KMS-11 (cell line): ENCODE measurements around the gene GRM8.

Experiments
- H2AFZ ChIP-seq: fragments of 200-600 bp; sonication (generic); 2 replicates; pipeline ENCODE4 v1.6.1; 2016; ENCODE audit warnings: antibody characterized with exemption, mixed run types, low read depth
- H3K27ac ChIP-seq: fragments of 200-600 bp; sonication (generic); 2 replicates; pipeline ENCODE4 v1.6.1; 2016; ENCODE audit warnings: mild to moderate bottlenecking, mixed run types
- H3K27me3 ChIP-seq: fragments of 200-600 bp; sonication (generic); 2 replicates; pipeline ENCODE4 v1.6.1; 2017; ENCODE audit warnings: mild to moderate bottlenecking, low read depth, mixed run types, moderate library complexity; ENCODE audit not compliant: insufficient read depth
- H3K36me3 ChIP-seq: fragments of 200-600 bp; sonication (generic); 2 replicates; pipeline ENCODE4 v1.6.1; 2017; ENCODE audit warnings: mild to moderate bottlenecking, mixed run types; ENCODE audit not compliant: insufficient read depth
- H3K4me1 ChIP-seq: fragments of 200-600 bp; sonication (generic); 2 replicates; pipeline ENCODE4 v1.6.1; 2016; ENCODE audit warnings: mild to moderate bottlenecking, low read depth, mixed run types; ENCODE audit not compliant: poor library complexity, severe bottlenecking
- H3K4me2 ChIP-seq: fragments of 200-600 bp; sonication (generic); 2 replicates; pipeline ENCODE4 v1.7.0; 2016; ENCODE audit warnings: mild to moderate bottlenecking, mixed run types
- H3K4me3 ChIP-seq: fragments of 200-600 bp; sonication (generic); IDR thresholded peaks from 2 replicates; pipeline ENCODE4 v1.6.1; 2017; ENCODE audit warnings: low read depth, low read length, mixed read lengths; ENCODE audit not compliant: insufficient read depth
- H3K79me2 ChIP-seq: fragments of 200-600 bp; sonication (generic); 2 replicates; pipeline ENCODE4 v1.6.1; 2016; ENCODE audit warnings: low read depth, mixed run types; ENCODE audit not compliant: insufficient read depth
- H3K9ac ChIP-seq: fragments of 200-600 bp; sonication (generic); 2 replicates; pipeline ENCODE4 v1.6.1; 2016; ENCODE audit warnings: mild to moderate bottlenecking, mixed run types
- H4K20me1 ChIP-seq: fragments of 200-600 bp; sonication (generic); 2 replicates; pipeline ENCODE4 v1.6.1; 2016; ENCODE audit warnings: mild to moderate bottlenecking, mixed run types; ENCODE audit not compliant: insufficient read depth
- CTCF ChIP-seq: fragments of 200-600 bp; sonication (generic); conservative IDR thresholded peaks from 2 replicates; pipeline ENCODE4 v1.6.1; 2017; ENCODE audit warnings: low read depth, mild to moderate bottlenecking, antibody characterized with exemption, low read length, moderate library complexity, mixed read lengths

The GRM8 gene

GRCh38 chr7:127091620-127092019 is 161.1 kb downstream of the GRM8 start:
- H3K4me2 ChIP-seq = no peak overlapping the region
- H3K9ac ChIP-seq = no peak overlapping the region
- H3K27ac ChIP-seq = no peak overlapping the region
- H2AFZ ChIP-seq = no peak overlapping the region
- no peak for TF ChIP-seq CTCF
- no peak overlapping the region for H3K4me3 ChIP-seq
- no peaks in the 10 kb centered on the region for H3K36me3 ChIP-seq
- no peaks in the 10 kb centered on the region for H3K79me2 ChIP-seq
- H3K27me3 ChIP-seq = no peaks in the 10 kb centered on the region
- no peaks in the 10 kb centered on the region for H3K4me1 ChIP-seq
- no peaks in the 10 kb centered on the region for H4K20me1 ChIP-seq

GRCh38 chr7:127089146-127089545 is 163.6 kb downstream of the GRM8 start:
- Histone ChIP-seq H3K27ac (no peak overlapping the region), H3K4me1 (no peaks in the 10 kb centered on the region), H3K4me3 (no peak overlapping the region), H3K4me2 (no peak overlapping the region), H3K79me2 (no peaks in the 10 kb centered on the region), H3K36me3 (no peaks in the 10 kb centered on the region), H2AFZ (no peak overlapping the region), H3K9ac (no peak overlapping the region), H4K20me1 (no peaks in the 10 kb centered on the region), H3K27me3 (no peaks in the 10 kb centered on the region)
- no peak for TF ChIP-seq CTCF

GRCh38 chr7:127081539-127081938 is 171.2 kb downstream of the GRM8 start:
- Histone ChIP-seq H3K9ac (no peak overlapping the region), H3K27me3 (no peaks in the 10 kb centered on the region), H3K79me2 (no peaks in the 10 kb centered on the region), H3K4me1 (no peaks in the 10 kb centered on the region), H3K36me3 (no peaks in the 10 kb centered on the region), H3K27ac (no peak overlapping the region), H4K20me1 (no peaks in the 10 kb centered on the region), H3K4me2 (no peak overlapping the region), H2AFZ (no peak overlapping the region), H3K4me3 (no peak overlapping the region)
- TF ChIP-seq CTCF = no peak

- no peak overlapping the region for H3K4me3 ChIP-seq
- H3K36me3 ChIP-seq = no peaks in the 10 kb centered on the region
- no peak overlapping the region for H3K27ac ChIP-seq
- H3K79me2 ChIP-seq = no peaks in the 10 kb centered on the region
- H2AFZ ChIP-seq = no peak overlapping the region
- no peak overlapping the region for H3K9ac ChIP-seq
- H3K27me3 ChIP-seq = no peaks in the 10 kb centered on the region
- no peak overlapping the region for H3K4me2 ChIP-seq
- no peaks in the 10 kb centered on the region for H4K20me1 ChIP-seq
- no peaks in the 10 kb centered on the region for H3K4me1 ChIP-seq
- no peak for TF ChIP-seq CTCF
Observed at GRCh38 chr7:127080576-127080975, 172.2 kb downstream of the GRM8 start.

- no peak overlapping the region for H3K27ac ChIP-seq
- H3K36me3 ChIP-seq = no peaks in the 10 kb centered on the region
- TF ChIP-seq CTCF = peak; percentile 34; the same call in 1 of the 2 replicates
- H4K20me1 ChIP-seq = no peaks in the 10 kb centered on the region
- no peak overlapping the region for H3K4me3 ChIP-seq
- no peaks in the 10 kb centered on the region for H3K4me1 ChIP-seq
- H3K27me3 ChIP-seq = no peaks in the 10 kb centered on the region
- H3K4me2 ChIP-seq = no peak overlapping the region
- H3K9ac ChIP-seq = no peak overlapping the region
- no peak overlapping the region for H2AFZ ChIP-seq
- H3K79me2 ChIP-seq = no peaks in the 10 kb centered on the region
Observed at GRCh38 chr7:127066974-127067373, 185.8 kb downstream of the GRM8 start.
